Regular cardiac myocyte (primary cell): ENCODE results near the gene VRK3. TPM values are rescaled to one million over a fixed set of nuclear protein-coding genes. Genes with fewer than 3 reads are reported as not detected.

ENCODE experiments used
- total RNA-seq: library from RNA; depleted of rRNA; stranded (reverse); fragments of >200 nt; gene quantifications from 2 replicates; pipeline ENCODE4 v1.2.3, GENCODE V29; 2014

The VRK3 gene, protein sequence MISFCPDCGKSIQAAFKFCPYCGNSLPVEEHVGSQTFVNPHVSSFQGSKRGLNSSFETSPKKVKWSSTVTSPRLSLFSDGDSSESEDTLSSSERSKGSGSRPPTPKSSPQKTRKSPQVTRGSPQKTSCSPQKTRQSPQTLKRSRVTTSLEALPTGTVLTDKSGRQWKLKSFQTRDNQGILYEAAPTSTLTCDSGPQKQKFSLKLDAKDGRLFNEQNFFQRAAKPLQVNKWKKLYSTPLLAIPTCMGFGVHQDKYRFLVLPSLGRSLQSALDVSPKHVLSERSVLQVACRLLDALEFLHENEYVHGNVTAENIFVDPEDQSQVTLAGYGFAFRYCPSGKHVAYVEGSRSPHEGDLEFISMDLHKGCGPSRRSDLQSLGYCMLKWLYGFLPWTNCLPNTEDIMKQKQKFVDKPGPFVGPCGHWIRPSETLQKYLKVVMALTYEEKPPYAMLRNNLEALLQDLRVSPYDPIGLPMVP
- total RNA-seq = 22.6 and 24.9 TPM in 2 replicates

DNA sequence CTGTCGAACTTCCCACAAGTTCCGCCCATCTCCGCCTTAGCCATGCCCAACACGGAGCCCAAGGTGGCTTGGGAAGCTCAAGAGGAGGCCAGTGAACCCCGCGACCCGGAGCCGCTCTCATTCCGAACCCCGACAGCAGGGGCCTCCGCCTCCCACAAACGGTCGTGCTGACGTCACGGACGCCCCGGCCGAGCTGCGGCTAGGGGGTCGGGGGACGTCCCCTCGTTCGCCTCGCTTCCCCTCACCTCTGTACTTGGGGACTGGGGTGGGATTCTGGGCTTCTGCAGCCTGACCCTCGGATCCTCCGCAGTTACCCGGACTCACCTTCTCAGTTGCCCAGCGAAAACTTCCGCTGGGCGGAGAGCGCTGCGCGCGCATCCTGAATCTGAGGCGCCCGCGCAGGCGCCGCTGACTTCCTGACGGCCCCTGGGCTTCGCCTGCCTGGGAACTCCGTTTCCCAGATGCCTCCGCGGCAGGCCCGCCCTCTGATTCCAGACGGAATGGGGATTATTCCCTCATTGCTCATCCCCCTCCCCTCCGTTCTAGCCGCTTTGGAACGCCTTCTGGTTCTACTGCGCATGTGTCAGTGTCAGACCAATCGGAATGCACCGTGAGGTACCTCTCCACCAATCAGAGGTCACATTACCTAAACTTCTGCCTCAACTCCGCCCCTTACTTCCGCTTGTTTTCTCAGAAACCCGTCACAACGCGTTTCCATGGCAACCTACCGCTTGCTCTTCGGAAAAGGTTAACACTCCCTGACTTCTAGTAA lies at the start of gene VRK3:
TSS of gene VRK3 (minus strand) at position 351 of the 772 bp plus-strand sequence. CDS start 9,210 bp downstream, outside the sequence.

GRCh38 chr19:50025794-50026549 lies 800 bp upstream of the VRK3 start, which contains the start of gene ZNF473:
Gene ZNF473, plus strand, starts transcription at chr19:50026005. Its CDS starts 5,078 bp downstream, at chr19:50031083.

GRCh38 chr19:49960980-49961379 lies 64.2 kb downstream of the VRK3 start, which contains the start of gene SIGLEC11:
Gene SIGLEC11, minus strand, starts transcription at chr19:49961172. Its CDS starts 91 bp downstream, at chr19:49961081.

DNA sequence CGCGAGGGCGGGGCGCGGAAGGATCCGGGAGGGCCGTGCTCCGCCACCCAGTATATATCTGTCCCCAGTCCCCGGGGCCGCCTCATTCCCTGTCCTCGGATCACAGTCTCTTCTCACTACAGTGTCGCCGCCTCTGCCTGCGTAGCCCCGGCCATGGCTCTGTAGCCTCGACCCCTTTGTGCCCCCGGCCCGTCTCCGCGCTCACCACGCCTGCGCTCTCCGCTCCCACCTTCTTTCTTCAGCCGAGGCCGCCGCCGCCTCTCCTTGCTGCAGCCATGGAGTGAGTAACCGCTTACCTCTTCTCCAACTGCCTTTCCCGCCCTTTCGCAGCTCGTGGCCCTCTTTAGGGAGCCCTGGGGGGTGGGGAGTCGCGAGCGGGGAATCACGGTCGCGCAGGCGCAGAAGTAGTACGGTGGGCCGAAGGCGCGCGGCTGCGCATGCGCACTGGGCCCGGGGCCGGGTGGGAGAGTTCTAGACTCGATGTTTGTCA lies 96.0 kb downstream of the VRK3 start, which contains the start of the genes ATF5 and NUP62:
TSS of gene ATF5 (plus strand) at position 85 of the 490 bp plus-strand sequence. CDS start 1,646 bp downstream, outside the sequence.
TSS of gene NUP62 (minus strand) at position 384 of the 490 bp plus-strand sequence. CDS start 19,697 bp downstream, outside the sequence.

Other genes starting within 250 kb of the VRK3 start
- 23.7 and 26.8 TPM in 2 replicates for gene FUZ, start 212.1 kb downstream of the VRK3 start, total RNA-seq
- 14.0 and 14.1 TPM in 2 replicates for gene MED25, start 207.1 kb downstream of the VRK3 start, total RNA-seq
- 35.1 and 42.6 TPM in 2 replicates for gene PTOV1, start 174.2 kb downstream of the VRK3 start, total RNA-seq
- gene PNKP, start 157.8 kb downstream of the VRK3 start, total RNA-seq = 29.0 and 44.3 TPM in 2 replicates
- 7.9 and 14.6 TPM in 2 replicates for gene AKT1S1, start 148.0 kb downstream of the VRK3 start, total RNA-seq
- 6.3 and 7.9 TPM in 2 replicates for gene TBC1D17, start 147.7 kb downstream of the VRK3 start, total RNA-seq
- under 0.01 and 0.38 TPM in 2 replicates for gene IL4I1, start 128.5 kb downstream of the VRK3 start, total RNA-seq
- 3.1 and 3.3 TPM in 2 replicates for gene ATF5, start 96.2 kb downstream of the VRK3 start, total RNA-seq
- 15.5 and 33.7 TPM in 2 replicates for gene NUP62, start 95.9 kb downstream of the VRK3 start, total RNA-seq
- gene SIGLEC11, start 64.2 kb downstream of the VRK3 start, total RNA-seq = not detected in 2 replicates
- 6.2 and 7.5 TPM in 2 replicates for gene ZNF473, start 633 bp upstream of the VRK3 start, total RNA-seq
- gene IZUMO2, start 137.9 kb upstream of the VRK3 start, total RNA-seq = not detected in 2 replicates
- under 0.01 TPM in 1 of 2 replicates, not detected in the other for gene MYH14, start 178.2 kb upstream of the VRK3 start, total RNA-seq